ENCODE results near the gene IQSEC1. TPM values are rescaled to one million over a fixed set of nuclear protein-coding genes. Genes with fewer than 3 reads are reported as not detected.

The IQSEC1 gene
- total and polyA plus RNA-seq, 9 of the 15 experiments (the other 6 are each of a cell fraction or from before 2014, with no cell fraction given), result 0.56 to 39.0 (median 6.8) TPM

DNA sequence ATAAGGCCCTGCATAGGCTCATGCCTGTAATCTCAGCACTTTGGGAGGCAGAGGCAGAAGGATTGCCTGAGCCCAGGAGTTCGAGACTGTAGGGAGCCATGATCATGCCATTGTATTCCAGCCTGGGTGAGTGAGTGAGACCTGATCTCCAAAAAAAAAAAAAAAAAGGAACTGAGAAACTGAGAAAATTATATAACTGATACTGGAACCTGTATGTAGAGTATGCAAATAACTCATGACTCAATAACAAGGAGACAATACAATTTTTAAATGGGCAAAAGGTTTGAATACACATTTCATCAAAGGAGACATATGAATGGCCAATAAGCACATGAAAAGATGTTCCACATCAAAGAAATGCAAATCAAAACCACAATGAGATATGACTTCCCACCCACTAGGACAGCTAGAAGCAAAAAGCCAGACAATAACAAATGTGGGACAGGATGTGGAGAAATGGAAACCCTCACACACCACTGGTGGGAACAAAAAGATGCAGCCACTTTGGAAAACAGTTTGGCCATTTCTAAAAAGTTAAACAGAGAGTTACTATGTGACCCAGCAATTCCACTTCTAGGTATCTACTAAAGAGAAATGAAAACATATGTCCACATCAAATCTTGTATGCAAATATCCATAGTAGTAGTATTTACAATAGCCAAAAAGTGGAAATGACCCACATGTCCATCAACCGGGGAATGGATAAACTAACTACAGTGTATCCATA, 70.7 kb downstream of the IQSEC1 start (continued):
- TF ChIP-seq, protein P1, sequence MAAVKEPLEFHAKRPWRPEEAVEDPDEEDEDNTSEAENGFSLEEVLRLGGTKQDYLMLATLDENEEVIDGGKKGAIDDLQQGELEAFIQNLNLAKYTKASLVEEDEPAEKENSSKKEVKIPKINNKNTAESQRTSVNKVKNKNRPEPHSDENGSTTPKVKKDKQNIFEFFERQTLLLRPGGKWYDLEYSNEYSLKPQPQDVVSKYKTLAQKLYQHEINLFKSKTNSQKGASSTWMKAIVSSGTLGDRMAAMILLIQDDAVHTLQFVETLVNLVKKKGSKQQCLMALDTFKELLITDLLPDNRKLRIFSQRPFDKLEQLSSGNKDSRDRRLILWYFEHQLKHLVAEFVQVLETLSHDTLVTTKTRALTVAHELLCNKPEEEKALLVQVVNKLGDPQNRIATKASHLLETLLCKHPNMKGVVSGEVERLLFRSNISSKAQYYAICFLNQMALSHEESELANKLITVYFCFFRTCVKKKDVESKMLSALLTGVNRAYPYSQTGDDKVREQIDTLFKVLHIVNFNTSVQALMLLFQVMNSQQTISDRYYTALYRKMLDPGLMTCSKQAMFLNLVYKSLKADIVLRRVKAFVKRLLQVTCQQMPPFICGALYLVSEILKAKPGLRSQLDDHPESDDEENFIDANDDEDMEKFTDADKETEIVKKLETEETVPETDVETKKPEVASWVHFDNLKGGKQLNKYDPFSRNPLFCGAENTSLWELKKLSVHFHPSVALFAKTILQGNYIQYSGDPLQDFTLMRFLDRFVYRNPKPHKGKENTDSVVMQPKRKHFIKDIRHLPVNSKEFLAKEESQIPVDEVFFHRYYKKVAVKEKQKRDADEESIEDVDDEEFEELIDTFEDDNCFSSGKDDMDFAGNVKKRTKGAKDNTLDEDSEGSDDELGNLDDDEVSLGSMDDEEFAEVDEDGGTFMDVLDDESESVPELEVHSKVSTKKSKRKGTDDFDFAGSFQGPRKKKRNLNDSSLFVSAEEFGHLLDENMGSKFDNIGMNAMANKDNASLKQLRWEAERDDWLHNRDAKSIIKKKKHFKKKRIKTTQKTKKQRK (IDR thresholded peaks at IDR 0.05; ENCODE audit: borderline replicate concordance, low read depth, low read length), result no peak
- TF ChIP-seq E2F8 (IDR thresholded peaks at IDR 0.05; ENCODE audit: low read depth, partially characterized antibody), result no peak
- TF ChIP-seq, protein P2, sequence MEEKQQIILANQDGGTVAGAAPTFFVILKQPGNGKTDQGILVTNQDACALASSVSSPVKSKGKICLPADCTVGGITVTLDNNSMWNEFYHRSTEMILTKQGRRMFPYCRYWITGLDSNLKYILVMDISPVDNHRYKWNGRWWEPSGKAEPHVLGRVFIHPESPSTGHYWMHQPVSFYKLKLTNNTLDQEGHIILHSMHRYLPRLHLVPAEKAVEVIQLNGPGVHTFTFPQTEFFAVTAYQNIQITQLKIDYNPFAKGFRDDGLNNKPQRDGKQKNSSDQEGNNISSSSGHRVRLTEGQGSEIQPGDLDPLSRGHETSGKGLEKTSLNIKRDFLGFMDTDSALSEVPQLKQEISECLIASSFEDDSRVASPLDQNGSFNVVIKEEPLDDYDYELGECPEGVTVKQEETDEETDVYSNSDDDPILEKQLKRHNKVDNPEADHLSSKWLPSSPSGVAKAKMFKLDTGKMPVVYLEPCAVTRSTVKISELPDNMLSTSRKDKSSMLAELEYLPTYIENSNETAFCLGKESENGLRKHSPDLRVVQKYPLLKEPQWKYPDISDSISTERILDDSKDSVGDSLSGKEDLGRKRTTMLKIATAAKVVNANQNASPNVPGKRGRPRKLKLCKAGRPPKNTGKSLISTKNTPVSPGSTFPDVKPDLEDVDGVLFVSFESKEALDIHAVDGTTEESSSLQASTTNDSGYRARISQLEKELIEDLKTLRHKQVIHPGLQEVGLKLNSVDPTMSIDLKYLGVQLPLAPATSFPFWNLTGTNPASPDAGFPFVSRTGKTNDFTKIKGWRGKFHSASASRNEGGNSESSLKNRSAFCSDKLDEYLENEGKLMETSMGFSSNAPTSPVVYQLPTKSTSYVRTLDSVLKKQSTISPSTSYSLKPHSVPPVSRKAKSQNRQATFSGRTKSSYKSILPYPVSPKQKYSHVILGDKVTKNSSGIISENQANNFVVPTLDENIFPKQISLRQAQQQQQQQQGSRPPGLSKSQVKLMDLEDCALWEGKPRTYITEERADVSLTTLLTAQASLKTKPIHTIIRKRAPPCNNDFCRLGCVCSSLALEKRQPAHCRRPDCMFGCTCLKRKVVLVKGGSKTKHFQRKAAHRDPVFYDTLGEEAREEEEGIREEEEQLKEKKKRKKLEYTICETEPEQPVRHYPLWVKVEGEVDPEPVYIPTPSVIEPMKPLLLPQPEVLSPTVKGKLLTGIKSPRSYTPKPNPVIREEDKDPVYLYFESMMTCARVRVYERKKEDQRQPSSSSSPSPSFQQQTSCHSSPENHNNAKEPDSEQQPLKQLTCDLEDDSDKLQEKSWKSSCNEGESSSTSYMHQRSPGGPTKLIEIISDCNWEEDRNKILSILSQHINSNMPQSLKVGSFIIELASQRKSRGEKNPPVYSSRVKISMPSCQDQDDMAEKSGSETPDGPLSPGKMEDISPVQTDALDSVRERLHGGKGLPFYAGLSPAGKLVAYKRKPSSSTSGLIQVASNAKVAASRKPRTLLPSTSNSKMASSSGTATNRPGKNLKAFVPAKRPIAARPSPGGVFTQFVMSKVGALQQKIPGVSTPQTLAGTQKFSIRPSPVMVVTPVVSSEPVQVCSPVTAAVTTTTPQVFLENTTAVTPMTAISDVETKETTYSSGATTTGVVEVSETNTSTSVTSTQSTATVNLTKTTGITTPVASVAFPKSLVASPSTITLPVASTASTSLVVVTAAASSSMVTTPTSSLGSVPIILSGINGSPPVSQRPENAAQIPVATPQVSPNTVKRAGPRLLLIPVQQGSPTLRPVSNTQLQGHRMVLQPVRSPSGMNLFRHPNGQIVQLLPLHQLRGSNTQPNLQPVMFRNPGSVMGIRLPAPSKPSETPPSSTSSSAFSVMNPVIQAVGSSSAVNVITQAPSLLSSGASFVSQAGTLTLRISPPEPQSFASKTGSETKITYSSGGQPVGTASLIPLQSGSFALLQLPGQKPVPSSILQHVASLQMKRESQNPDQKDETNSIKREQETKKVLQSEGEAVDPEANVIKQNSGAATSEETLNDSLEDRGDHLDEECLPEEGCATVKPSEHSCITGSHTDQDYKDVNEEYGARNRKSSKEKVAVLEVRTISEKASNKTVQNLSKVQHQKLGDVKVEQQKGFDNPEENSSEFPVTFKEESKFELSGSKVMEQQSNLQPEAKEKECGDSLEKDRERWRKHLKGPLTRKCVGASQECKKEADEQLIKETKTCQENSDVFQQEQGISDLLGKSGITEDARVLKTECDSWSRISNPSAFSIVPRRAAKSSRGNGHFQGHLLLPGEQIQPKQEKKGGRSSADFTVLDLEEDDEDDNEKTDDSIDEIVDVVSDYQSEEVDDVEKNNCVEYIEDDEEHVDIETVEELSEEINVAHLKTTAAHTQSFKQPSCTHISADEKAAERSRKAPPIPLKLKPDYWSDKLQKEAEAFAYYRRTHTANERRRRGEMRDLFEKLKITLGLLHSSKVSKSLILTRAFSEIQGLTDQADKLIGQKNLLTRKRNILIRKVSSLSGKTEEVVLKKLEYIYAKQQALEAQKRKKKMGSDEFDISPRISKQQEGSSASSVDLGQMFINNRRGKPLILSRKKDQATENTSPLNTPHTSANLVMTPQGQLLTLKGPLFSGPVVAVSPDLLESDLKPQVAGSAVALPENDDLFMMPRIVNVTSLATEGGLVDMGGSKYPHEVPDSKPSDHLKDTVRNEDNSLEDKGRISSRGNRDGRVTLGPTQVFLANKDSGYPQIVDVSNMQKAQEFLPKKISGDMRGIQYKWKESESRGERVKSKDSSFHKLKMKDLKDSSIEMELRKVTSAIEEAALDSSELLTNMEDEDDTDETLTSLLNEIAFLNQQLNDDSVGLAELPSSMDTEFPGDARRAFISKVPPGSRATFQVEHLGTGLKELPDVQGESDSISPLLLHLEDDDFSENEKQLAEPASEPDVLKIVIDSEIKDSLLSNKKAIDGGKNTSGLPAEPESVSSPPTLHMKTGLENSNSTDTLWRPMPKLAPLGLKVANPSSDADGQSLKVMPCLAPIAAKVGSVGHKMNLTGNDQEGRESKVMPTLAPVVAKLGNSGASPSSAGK (IDR thresholded peaks at IDR 0.05), result no peak
- TF ChIP-seq FOXJ3 (CRISPR knock-in tag; IDR thresholded peaks at IDR 0.05), result no peak
- no peak for TF ChIP-seq MYBL2 (IDR thresholded peaks at IDR 0.05; ENCODE audit: low read depth)
- no peak for TF ChIP-seq MYBL2 (CRISPR knock-in tag; IDR thresholded peaks at IDR 0.05; ENCODE audit: borderline replicate concordance)
